B cell (primary cell): ENCODE results near the gene ZMYND8. TPM values are rescaled to one million over a fixed set of nuclear protein-coding genes. Genes with fewer than 3 reads are reported as not detected.

ENCODE experiments used
- ATAC-seq: fragments of 200-7000 bp; cut with Tn5 transposase; one replicate; pipeline ENCODE4 v1.10.0; 2021; ENCODE audit warnings: low read depth, mild to moderate bottlenecking, moderate number of reproducible peaks, moderate library complexity
- CTCF ChIA-PET: fragments of 350-600 bp; sonication (Branson Sonifier 250); formaldehyde crosslinking; loops from one replicate; lab custom pipeline; 2021; ENCODE audit warnings: antibody characterized with exemption, inconsistent platforms; lab: Charles Lee
- POLR2A ChIA-PET: fragments of 350-600 bp; sonication (Branson Sonifier 250); formaldehyde crosslinking; loops from one replicate; lab custom pipeline; 2021; ENCODE audit warnings: antibody characterized with exemption; lab: Charles Lee
- DNase-seq: peaks from one replicate; pipeline ENCODE4 v3.0.0; 2013
- H2AFZ ChIP-seq: 2 replicates; pipeline ENCODE4 v1.6.1; 2012; ENCODE audit warnings: mild to moderate bottlenecking, low read depth, low read length; ENCODE audit not compliant: insufficient read depth, poor library complexity, severe bottlenecking
- H3K27ac ChIP-seq, 2 donors: 1 replicate in 1 of 2; 2 replicates in 1 of 2; pipeline ENCODE4 v1.5.1; 2012 to 2013; ENCODE audit warnings: low read length in 2 of 2, mild to moderate bottlenecking in 2 of 2, moderate library complexity in 1 of 2
- H3K27me3 ChIP-seq, 4 experiments: fragments of 200-600 bp in 1 of 4; sonication (generic) in 1 of 4; replicated peaks in 1 of 4; 1 replicate in 2 of 4; 2 replicates in 2 of 4; pipeline versions ENCODE4 v1.6.1 to v1.7.0; 2013 to 2016; ENCODE audit warnings: low read length in 3 of 4, mild to moderate bottlenecking in 2 of 4, mixed read lengths in 1 of 4, moderate library complexity in 1 of 4; ENCODE audit not compliant: insufficient read depth in 4 of 4, control insufficient read depth in 3 of 4; ENCODE audit errors: control extremely low read depth in 1 of 4
- H3K36me3 ChIP-seq, 2 experiments: replicated peaks in 1 of 2; 1 replicate in 1 of 2; 2 replicates in 1 of 2; pipeline versions ENCODE4 v1.6.1 to v1.7.1; 2013; ENCODE audit warnings: low read length in 1 of 2; ENCODE audit not compliant: insufficient read depth in 2 of 2, control insufficient read depth in 1 of 2; ENCODE audit errors: control extremely low read depth in 1 of 2, extremely low read depth in 1 of 2
- H3K4me1 ChIP-seq, 2 donors: fragments of 200-600 bp in 1 of 2; sonication (generic) in 1 of 2; 1 replicate in 1 of 2; 2 replicates in 1 of 2; pipeline versions ENCODE4 v1.5.1 to v1.6.1; 2013 to 2017; ENCODE audit warnings: low read length in 2 of 2; ENCODE audit not compliant: control insufficient read depth in 2 of 2, insufficient read depth in 2 of 2
- H3K4me2 ChIP-seq: replicated peaks from 2 replicates; pipeline ENCODE3; 2012; ENCODE audit warnings: mild to moderate bottlenecking, low read depth, low read length; ENCODE audit not compliant: poor library complexity, severe bottlenecking
- H3K4me3 ChIP-seq, 5 experiments: fragments of 200-600 bp in 1 of 5; sonication (generic) in 1 of 5; 1 replicate in 3 of 5; 2 replicates in 2 of 5; pipeline versions ENCODE4 v1.5.1 to v1.7.0; 2011 to 2016; ENCODE audit warnings: low read length in 4 of 5, mild to moderate bottlenecking in 4 of 5, low read depth in 2 of 5, control low read depth in 1 of 5, moderate library complexity in 1 of 5; ENCODE audit not compliant: insufficient read depth in 1 of 5; ENCODE audit errors: control extremely low read depth in 1 of 5, extremely low read depth in 1 of 5
- H3K79me2 ChIP-seq: fragments of 200-600 bp; sonication (generic); one replicate; pipeline ENCODE4 v1.6.0; 2016; ENCODE audit warnings: low read length; ENCODE audit not compliant: control insufficient read depth, insufficient read depth
- H3K9ac ChIP-seq: fragments of 200-600 bp; sonication (generic); 2 replicates; pipeline ENCODE4 v1.6.1; 2017; ENCODE audit warnings: mild to moderate bottlenecking, low read length, moderate library complexity
- H3K9me3 ChIP-seq, 3 donors: one replicate each; pipeline versions ENCODE4 v1.6.1 to v1.7.1; 2013; ENCODE audit warnings: low read length in 2 of 3; ENCODE audit not compliant: control insufficient read depth in 2 of 3, insufficient read depth in 1 of 3; ENCODE audit errors: control extremely low read depth in 1 of 3
- H4K20me1 ChIP-seq: 2 replicates; pipeline ENCODE4 v1.6.0; 2012; ENCODE audit warnings: mild to moderate bottlenecking, low read length; ENCODE audit not compliant: insufficient read depth, control insufficient read depth, poor library complexity, severe bottlenecking
- H3K27ac Mint-ChIP-seq: one replicate; pipeline ENCODE4 v1.8.0; 2021; ENCODE audit warnings: mixed read lengths
- H3K27me3 Mint-ChIP-seq: one replicate; pipeline ENCODE4 v1.8.0; 2021; ENCODE audit warnings: mixed read lengths
- H3K4me1 Mint-ChIP-seq: one replicate; pipeline ENCODE4 v1.8.0; 2021; ENCODE audit warnings: mixed read lengths
- H3K4me3 Mint-ChIP-seq: one replicate; pipeline ENCODE4 v1.8.0; 2021; ENCODE audit warnings: mixed read lengths
- H3K9me3 Mint-ChIP-seq: one replicate; pipeline ENCODE4 v1.8.0; 2022; ENCODE audit warnings: mixed read lengths; ENCODE audit not compliant: insufficient read depth
- EZH2 ChIP-seq: IDR thresholded peaks from 2 replicates; pipeline ENCODE4 v1.6.1; 2012; ENCODE audit warnings: borderline replicate concordance, low read depth, mild to moderate bottlenecking, moderate library complexity, low read length; ENCODE audit not compliant: insufficient read depth, poor library complexity, severe bottlenecking
- WGBS: methylation state at CpG from one replicate; pipeline ENCODE4 v1.1.5; 2013; ENCODE audit warnings: missing lambda C conversion rate; ENCODE audit not compliant: insufficient coverage; 5-methylcytosine and 5-hydroxymethylcytosine counted together
- intact Hi-C: fragments of 100-400 bp; cut with micrococcal nuclease; formaldehyde crosslinking; loops from one replicate; pipeline ENCODE4 v1.10.0; 2022
- polyA plus RNA-seq: library from polyadenylated mRNA; depleted of rRNA; stranded (reverse); fragments of >200 nt; gene quantifications from 2 replicates; pipeline ENCODE4 v1.2.3, GENCODE V29; 2012
- total RNA-seq, 2 donors: library from RNA; stranded (reverse); fragments of 120-200 nt in 1 of 2; gene quantifications; 1 replicate in 1 of 2; 2 replicates in 1 of 2; pipeline versions ENCODE4 v1.2.3 to v1.2.4, GENCODE V29; 2013 to 2022
- TF ChIP-seq, protein P1 (sequence below): fragments of 200-600 bp; IDR thresholded peaks from one replicate; pipeline ENCODE4 v1.8.0; 2022; ENCODE audit warnings: antibody characterized with exemption, mild to moderate bottlenecking

Gene ZMYND8
- total and polyA plus RNA-seq, 2 donors (not counting 1 experiment from before 2014, with no cell fraction given): 20.3 to 67.2 TPM

GRCh38 chr20:47167846-47168245, 188.7 kb downstream of the ZMYND8 start:
- Mint-ChIP-seq H3K9me3 (no peaks in the 10 kb centered on the region), H3K4me1 (no peaks in the 10 kb centered on the region), H3K27me3 (peaks cover 24% of the 10 kb centered on the region), H3K27ac (no peak overlapping the region), H3K4me3 (no peak overlapping the region)
- 92% methylated on average over 9 of the region's 9 CpGs for WGBS
- Histone ChIP-seq H3K4me3 (no peak overlapping the region), H3K9ac (no peak overlapping the region), H3K36me3 (no peaks in the 10 kb centered on the region), H3K27me3 (peaks cover 0 to 10% (median 2%) of the 10 kb centered on the region in 4 experiments), H3K79me2 (no peaks in the 10 kb centered on the region), H4K20me1 (no peaks in the 10 kb centered on the region), H2AFZ (no peak overlapping the region), H3K4me2 (no peak overlapping the region), H3K9me3 (peaks cover 0 to 11% (median 0%) of the 10 kb centered on the region in 3 donors), H3K4me1 (no peaks in the 10 kb centered on the region), H3K27ac (no peak overlapping the region)
- no peak for ATAC-seq
- CTCF ChIA-PET: no interaction called here
- DNase-seq: no peak
- intact Hi-C loops: no loop called here
- TF ChIP-seq EZH2: no peak
- TF ChIP-seq, protein P1, sequence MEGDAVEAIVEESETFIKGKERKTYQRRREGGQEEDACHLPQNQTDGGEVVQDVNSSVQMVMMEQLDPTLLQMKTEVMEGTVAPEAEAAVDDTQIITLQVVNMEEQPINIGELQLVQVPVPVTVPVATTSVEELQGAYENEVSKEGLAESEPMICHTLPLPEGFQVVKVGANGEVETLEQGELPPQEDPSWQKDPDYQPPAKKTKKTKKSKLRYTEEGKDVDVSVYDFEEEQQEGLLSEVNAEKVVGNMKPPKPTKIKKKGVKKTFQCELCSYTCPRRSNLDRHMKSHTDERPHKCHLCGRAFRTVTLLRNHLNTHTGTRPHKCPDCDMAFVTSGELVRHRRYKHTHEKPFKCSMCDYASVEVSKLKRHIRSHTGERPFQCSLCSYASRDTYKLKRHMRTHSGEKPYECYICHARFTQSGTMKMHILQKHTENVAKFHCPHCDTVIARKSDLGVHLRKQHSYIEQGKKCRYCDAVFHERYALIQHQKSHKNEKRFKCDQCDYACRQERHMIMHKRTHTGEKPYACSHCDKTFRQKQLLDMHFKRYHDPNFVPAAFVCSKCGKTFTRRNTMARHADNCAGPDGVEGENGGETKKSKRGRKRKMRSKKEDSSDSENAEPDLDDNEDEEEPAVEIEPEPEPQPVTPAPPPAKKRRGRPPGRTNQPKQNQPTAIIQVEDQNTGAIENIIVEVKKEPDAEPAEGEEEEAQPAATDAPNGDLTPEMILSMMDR: no peak
- POLR2A ChIA-PET: no interaction called here

GRCh38 chr20:47165376-47165865, 191.1 kb downstream of the ZMYND8 start:
- Mint-ChIP-seq H3K4me3 (no peak overlapping the region), H3K27me3 (peaks cover 15% of the 10 kb centered on the region), H3K4me1 (no peaks in the 10 kb centered on the region), H3K27ac (no peak overlapping the region), H3K9me3 (no peaks in the 10 kb centered on the region)
- Histone ChIP-seq H3K36me3 (no peaks in the 10 kb centered on the region), H3K4me3 (no peak overlapping the region), H3K4me2 (no peak overlapping the region), H2AFZ (no peak overlapping the region), H3K4me1 (no peaks in the 10 kb centered on the region), H3K27ac (no peak overlapping the region), H3K9me3 (peaks cover 0 to 11% (median 0%) of the 10 kb centered on the region in 3 donors), H4K20me1 (no peaks in the 10 kb centered on the region), H3K79me2 (no peaks in the 10 kb centered on the region), H3K9ac (no peak overlapping the region), H3K27me3 (peaks cover 0 to 7% (median 1%) of the 10 kb centered on the region in 4 experiments)
- POLR2A ChIA-PET: no interaction called here
- CTCF ChIA-PET: no interaction called here
- WGBS: 90% methylated on average over 4 of the region's 4 CpGs
- ATAC-seq (no peak), DNase-seq (no peak)
- TF ChIP-seq, protein P1: no peak
- TF ChIP-seq EZH2: no peak
- intact Hi-C loops: no loop called here
